HL-60 (cell line): ENCODE results near the gene GOLGA6A.

ENCODE experiments used
- DNase-seq, 2 experiments: peaks; one replicate each; pipeline ENCODE4 v3.0.0-alpha.2; 2010 to 2020; ENCODE audit warnings: low read depth in 1 of 2, low spot score in 1 of 2
- H3K27ac ChIP-seq: fragments of 250-450 bp; sonication (Bioruptor Pico); replicated peaks from 2 replicates; pipeline ENCODE4 v1.5.1; 2020; ENCODE audit warnings: mild to moderate bottlenecking, moderate library complexity
- H3K27me3 ChIP-seq: fragments of 250-450 bp; sonication (Bioruptor Pico); 2 replicates; pipeline ENCODE4 v1.5.1; 2021; ENCODE audit warnings: mild to moderate bottlenecking, moderate library complexity; ENCODE audit not compliant: insufficient read depth, poor library complexity, severe bottlenecking
- H3K4me3 ChIP-seq: replicated peaks from 2 replicates; pipeline ENCODE4 v1.5.1; 2011; ENCODE audit warnings: mild to moderate bottlenecking, control low read depth, low read length; ENCODE audit not compliant: insufficient read depth
- GABPA ChIP-seq: IDR thresholded peaks from 2 replicates; pipeline ENCODE4 v1.6.1; 2012; ENCODE audit warnings: low read depth
- POLR2AphosphoS5 ChIP-seq: IDR thresholded peaks from 2 replicates; pipeline ENCODE4 v1.6.1; 2012; ENCODE audit warnings: low read depth
- SPI1 ChIP-seq: IDR thresholded peaks from 2 replicates; pipeline ENCODE4 v1.6.1; 2012; ENCODE audit warnings: low read depth, mild to moderate bottlenecking, borderline replicate concordance
- TF ChIP-seq, protein P1 (sequence below): IDR thresholded peaks from one replicate; pipeline ENCODE4 v1.5.1; 2011; ENCODE audit warnings: low read length, control low read depth, inconsistent platforms; ENCODE audit not compliant: insufficient read depth
- TF ChIP-seq, protein P2 (sequence below): IDR thresholded peaks from 2 replicates; pipeline ENCODE4 v1.6.1; 2012; ENCODE audit warnings: low read depth; ENCODE audit not compliant: insufficient replicate concordance

Gene GOLGA6A

DNA sequence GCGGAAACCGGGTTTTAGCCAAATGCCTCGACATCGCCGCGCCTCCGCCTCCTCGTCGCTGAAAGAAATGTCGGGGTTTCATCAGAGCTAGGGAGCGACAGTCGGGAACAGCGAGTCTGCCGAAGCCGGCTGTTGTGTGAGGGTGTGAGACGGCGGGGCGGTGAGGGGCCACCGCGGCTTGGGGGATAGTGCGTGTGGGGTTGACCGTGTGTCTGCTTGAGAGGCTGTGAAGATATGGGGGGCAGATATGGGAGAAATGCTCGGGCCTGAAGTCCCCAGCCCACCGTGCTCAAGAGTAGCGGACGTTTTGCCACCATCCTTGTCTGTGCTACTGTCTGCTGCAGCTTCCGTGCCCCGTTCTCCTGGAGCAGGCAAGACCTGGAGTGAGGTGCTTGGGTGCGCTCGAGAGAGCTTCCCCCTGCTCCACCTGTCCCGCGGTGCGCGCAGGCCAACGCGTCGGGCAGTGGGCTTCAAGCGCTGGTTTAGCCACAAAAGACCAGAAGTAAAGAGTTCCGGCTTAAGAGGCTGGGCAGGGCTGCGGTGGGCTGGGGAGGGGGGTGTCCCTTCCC, 47.3 kb upstream of the GOLGA6A start:
- no peak for TF ChIP-seq POLR2AphosphoS5
- TF ChIP-seq SPI1, result no peak
- TF ChIP-seq, protein P1, sequence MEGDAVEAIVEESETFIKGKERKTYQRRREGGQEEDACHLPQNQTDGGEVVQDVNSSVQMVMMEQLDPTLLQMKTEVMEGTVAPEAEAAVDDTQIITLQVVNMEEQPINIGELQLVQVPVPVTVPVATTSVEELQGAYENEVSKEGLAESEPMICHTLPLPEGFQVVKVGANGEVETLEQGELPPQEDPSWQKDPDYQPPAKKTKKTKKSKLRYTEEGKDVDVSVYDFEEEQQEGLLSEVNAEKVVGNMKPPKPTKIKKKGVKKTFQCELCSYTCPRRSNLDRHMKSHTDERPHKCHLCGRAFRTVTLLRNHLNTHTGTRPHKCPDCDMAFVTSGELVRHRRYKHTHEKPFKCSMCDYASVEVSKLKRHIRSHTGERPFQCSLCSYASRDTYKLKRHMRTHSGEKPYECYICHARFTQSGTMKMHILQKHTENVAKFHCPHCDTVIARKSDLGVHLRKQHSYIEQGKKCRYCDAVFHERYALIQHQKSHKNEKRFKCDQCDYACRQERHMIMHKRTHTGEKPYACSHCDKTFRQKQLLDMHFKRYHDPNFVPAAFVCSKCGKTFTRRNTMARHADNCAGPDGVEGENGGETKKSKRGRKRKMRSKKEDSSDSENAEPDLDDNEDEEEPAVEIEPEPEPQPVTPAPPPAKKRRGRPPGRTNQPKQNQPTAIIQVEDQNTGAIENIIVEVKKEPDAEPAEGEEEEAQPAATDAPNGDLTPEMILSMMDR, result no peak
- TF ChIP-seq GABPA, result no peak
- TF ChIP-seq, protein P2, sequence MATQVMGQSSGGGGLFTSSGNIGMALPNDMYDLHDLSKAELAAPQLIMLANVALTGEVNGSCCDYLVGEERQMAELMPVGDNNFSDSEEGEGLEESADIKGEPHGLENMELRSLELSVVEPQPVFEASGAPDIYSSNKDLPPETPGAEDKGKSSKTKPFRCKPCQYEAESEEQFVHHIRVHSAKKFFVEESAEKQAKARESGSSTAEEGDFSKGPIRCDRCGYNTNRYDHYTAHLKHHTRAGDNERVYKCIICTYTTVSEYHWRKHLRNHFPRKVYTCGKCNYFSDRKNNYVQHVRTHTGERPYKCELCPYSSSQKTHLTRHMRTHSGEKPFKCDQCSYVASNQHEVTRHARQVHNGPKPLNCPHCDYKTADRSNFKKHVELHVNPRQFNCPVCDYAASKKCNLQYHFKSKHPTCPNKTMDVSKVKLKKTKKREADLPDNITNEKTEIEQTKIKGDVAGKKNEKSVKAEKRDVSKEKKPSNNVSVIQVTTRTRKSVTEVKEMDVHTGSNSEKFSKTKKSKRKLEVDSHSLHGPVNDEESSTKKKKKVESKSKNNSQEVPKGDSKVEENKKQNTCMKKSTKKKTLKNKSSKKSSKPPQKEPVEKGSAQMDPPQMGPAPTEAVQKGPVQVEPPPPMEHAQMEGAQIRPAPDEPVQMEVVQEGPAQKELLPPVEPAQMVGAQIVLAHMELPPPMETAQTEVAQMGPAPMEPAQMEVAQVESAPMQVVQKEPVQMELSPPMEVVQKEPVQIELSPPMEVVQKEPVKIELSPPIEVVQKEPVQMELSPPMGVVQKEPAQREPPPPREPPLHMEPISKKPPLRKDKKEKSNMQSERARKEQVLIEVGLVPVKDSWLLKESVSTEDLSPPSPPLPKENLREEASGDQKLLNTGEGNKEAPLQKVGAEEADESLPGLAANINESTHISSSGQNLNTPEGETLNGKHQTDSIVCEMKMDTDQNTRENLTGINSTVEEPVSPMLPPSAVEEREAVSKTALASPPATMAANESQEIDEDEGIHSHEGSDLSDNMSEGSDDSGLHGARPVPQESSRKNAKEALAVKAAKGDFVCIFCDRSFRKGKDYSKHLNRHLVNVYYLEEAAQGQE, result no peak
- peaks cover 67% of the 10 kb centered on the region for H3K27me3 ChIP-seq
- no peak overlapping the region for H3K27ac ChIP-seq
- no peak for DNase-seq
- no peak overlapping the region for H3K4me3 ChIP-seq

DNA sequence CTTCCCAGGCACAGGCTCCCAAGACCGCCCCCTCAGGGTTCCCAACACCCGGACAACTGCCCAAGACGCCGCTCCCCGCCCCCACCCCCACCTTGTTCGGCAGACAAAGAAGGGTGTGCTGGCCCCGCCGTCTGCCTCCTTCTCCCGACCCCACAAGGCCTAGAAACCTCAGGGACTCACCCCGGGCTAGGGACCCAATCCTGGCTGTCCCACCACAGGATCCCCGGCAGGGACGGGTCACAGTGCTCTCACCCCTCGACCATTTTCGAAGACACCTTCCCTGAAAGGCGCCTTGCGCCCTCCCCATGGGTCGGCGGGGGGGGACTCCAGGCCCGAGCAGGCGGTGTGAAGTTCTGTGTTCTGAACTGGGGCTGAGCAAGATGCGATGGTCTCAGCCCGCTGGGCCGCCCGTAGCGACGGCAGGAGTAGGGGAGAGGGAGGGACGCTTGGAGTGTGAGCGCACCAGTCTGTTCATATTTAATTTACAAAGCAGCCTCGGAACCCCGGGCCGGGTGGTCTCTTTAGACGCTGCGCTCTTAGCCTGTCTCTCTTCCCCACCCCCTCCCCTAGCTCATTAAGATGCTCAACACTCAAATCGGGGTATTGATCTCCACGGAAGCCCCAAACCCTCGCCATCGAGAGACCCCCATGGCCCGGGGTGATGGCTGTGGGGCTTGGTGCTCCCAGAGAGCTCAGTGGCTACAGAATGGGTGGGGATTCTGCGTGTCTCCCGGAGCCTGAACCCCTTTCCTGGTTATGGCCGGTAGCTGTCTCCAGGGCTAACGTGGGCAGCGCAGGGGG, 46.6 kb upstream of the GOLGA6A start:
- TF ChIP-seq, protein P1, result no peak
- no peak for TF ChIP-seq POLR2AphosphoS5
- TF ChIP-seq, protein P2, result no peak
- TF ChIP-seq GABPA, result no peak
- TF ChIP-seq SPI1, result no peak
- no peak for DNase-seq
- Histone ChIP-seq H3K4me3 (no peak overlapping the region), H3K27me3 (peaks cover 62% of the 10 kb centered on the region), H3K27ac (no peak overlapping the region)

DNA sequence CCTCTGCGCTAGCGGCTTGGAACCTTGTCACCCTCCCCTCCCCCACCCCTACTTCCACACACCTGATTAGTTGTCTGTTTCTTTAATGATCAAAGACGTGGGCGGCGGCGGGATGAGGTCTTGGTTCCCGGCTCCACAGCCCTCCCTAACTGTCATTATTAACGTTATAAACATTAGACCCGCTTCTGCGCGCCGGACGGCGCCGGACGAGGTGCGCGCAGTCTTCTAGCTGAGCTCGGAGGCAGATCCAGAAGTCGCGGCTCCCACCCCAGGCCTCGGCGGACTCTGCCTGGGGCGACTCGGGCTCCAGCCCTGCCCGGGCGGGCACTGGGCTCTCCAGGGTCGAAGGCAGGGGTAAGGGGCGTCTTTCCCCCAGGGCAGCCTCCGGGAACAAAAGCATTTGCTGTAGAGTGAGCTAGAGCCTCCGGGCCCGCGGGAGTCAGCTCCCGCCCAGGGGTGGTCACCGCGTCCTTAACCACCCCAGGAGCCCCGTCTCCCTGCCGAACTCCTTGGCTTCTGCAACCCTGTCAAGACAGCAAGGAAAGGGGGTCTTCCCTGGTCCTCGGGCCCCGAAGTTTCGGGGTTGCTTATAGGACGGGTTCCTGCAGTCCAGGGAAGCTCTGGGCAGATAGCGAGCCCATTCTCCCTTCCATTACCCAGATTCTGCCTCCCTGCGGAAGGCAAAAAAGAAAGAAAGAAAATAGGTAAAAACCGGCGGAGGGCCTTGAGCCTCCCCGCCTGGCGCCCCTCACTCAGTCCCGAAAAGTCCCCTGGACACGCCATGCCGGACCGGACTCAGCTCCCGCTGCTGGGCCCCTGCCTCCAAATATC, 45.8 kb upstream of the GOLGA6A start:
- Histone ChIP-seq H3K27ac (no peak overlapping the region), H3K27me3 (peaks cover 54% of the 10 kb centered on the region), H3K4me3 (no peak overlapping the region; the same call in 1 of the 2 replicates)
- DNase-seq, result no peak
- no peak for TF ChIP-seq SPI1
- TF ChIP-seq, protein P1, result no peak
- TF ChIP-seq, protein P2, result no peak
- TF ChIP-seq GABPA, result no peak
- TF ChIP-seq POLR2AphosphoS5, result no peak
